ENCODE measurements around the gene GABRB3. TPM values are rescaled to one million over a fixed set of nuclear protein-coding genes. Genes with fewer than 3 reads are reported as not detected.

The GABRB3 gene
- total and polyA plus RNA-seq, 2 donors (not counting 1 experiment from before 2014, with no cell fraction given), result 0.07 TPM; not detected in 1

DNA sequence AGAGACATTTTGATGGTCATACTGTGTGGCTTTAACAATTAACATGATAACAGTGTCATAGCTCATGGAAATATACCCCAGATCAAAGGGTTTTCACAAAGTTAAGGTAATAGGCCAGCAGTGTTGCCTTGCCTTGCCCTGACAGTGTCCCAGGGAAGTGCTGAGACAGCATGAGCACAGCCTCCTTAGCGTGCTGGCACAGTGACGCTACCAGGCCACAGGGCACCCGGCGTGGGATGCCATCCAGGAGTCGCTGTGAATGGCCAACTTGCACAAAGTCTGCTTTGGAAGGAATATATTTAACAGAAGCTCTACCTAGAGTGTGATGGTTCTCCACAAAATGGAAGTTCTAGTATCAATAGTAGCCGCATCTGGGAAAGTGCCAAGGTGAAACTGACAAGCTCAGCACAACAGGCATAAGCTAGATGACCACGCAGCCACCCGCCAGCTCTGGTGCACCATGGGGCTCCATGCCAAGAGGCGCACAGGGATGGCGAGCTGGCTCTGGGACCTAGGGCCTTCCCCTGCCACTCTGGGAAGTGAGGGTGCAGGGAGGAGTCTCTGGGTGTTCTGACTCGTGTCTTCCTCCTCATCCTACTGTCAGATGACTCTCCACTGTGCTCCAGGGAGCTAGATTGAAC, 86.2 kb downstream of the GABRB3 start:
- Histone ChIP-seq H3K79me2 (ENCODE audit: control insufficient read depth, insufficient read depth, low read length) (no peaks in the 10 kb centered on the region), H3K9ac (ENCODE audit: low read length) (no peak overlapping the region), H3K4me2 (replicated peaks; ENCODE audit: low read depth, low read length, poor library complexity, severe bottlenecking) (no peak overlapping the region), H3K4me1 (ENCODE audit: control insufficient read depth in 2 of 2, insufficient read depth in 2 of 2, low read length in 2 of 2) (no peaks in the 10 kb centered on the region), H3K36me3 (replicated peaks in 1 of 2; ENCODE audit: control extremely low read depth in 1 of 2, control insufficient read depth in 1 of 2, extremely low read depth in 1 of 2, insufficient read depth in 2 of 2, low read length in 1 of 2) (no peaks in the 10 kb centered on the region), H3K27me3 (replicated peaks in 1 of 4; ENCODE audit: control extremely low read depth in 1 of 4, control insufficient read depth in 3 of 4, insufficient read depth in 4 of 4, low read length in 3 of 4) (no peaks in the 10 kb centered on the region), H3K9me3 (ENCODE audit: control extremely low read depth in 1 of 3, control insufficient read depth in 2 of 3, insufficient read depth in 1 of 3, low read length in 2 of 3) (peaks cover 0 to 16% (median 3%) of the 10 kb centered on the region in 3 donors), H2AFZ (ENCODE audit: insufficient read depth, low read depth, low read length, poor library complexity, severe bottlenecking) (no peak overlapping the region), H3K27ac (ENCODE audit: low read length in 2 of 2) (no peak overlapping the region), H4K20me1 (ENCODE audit: control insufficient read depth, insufficient read depth, low read length, poor library complexity, severe bottlenecking) (no peaks in the 10 kb centered on the region), H3K4me3 (ENCODE audit: control extremely low read depth in 1 of 5, extremely low read depth in 1 of 5, insufficient read depth in 1 of 5, low read depth in 2 of 5, low read length in 4 of 5) (no peak overlapping the region)
- ATAC-seq (ENCODE audit: low read depth) (no peak), DNase-seq (no peak)
- POLR2A ChIA-PET, result no interaction called here
- H3K4me1 Mint-ChIP-seq, result no peaks in the 10 kb centered on the region
- no peak overlapping the region for H3K27ac Mint-ChIP-seq
- no peak overlapping the region for H3K4me3 Mint-ChIP-seq
- TF ChIP-seq, protein P1, sequence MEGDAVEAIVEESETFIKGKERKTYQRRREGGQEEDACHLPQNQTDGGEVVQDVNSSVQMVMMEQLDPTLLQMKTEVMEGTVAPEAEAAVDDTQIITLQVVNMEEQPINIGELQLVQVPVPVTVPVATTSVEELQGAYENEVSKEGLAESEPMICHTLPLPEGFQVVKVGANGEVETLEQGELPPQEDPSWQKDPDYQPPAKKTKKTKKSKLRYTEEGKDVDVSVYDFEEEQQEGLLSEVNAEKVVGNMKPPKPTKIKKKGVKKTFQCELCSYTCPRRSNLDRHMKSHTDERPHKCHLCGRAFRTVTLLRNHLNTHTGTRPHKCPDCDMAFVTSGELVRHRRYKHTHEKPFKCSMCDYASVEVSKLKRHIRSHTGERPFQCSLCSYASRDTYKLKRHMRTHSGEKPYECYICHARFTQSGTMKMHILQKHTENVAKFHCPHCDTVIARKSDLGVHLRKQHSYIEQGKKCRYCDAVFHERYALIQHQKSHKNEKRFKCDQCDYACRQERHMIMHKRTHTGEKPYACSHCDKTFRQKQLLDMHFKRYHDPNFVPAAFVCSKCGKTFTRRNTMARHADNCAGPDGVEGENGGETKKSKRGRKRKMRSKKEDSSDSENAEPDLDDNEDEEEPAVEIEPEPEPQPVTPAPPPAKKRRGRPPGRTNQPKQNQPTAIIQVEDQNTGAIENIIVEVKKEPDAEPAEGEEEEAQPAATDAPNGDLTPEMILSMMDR (IDR thresholded peaks at IDR 0.05), result no peak
- TF ChIP-seq EZH2 (IDR thresholded peaks at IDR 0.05; ENCODE audit: borderline replicate concordance, insufficient read depth, low read depth, low read length, poor library complexity, severe bottlenecking), result no peak
- CTCF ChIA-PET, result no interaction called here
- H3K27me3 Mint-ChIP-seq, result no peaks in the 10 kb centered on the region
- 98% methylated on average over 8 of the region's 11 CpGs for WGBS (ENCODE audit: insufficient coverage)
- H3K9me3 Mint-ChIP-seq (ENCODE audit: insufficient read depth), result peaks cover 2% of the 10 kb centered on the region
- intact Hi-C loops (cut with micrococcal nuclease), result no loop called here

DNA sequence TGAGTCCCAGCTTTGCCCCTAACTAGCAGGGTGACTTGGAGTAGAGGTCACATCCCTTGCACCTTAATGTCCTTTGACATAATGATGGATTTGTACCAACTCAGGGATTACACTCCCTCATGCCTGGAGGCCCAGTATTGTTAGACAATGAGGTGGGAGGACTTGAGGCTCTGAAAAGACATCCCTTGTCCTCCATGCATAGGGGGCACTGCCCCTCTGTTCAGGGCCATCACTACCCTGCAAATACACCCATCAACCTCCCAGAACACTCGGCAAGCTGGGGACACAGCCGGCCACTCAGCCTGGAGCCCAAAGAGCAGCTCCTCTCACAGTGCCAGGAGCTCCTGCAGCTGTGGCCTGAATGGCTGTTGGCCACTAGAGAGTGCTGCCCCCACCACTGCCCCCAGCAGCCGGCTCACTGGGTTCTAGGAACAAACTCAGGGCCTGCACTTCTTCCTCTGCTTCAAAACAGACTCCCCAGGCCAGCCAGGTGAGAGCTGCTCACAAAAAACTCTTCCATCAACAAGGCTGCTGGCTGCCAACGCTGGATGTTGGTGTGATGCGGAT, 90.2 kb downstream of the GABRB3 start:
- H2AFZ ChIP-seq (ENCODE audit: insufficient read depth, low read depth, low read length, poor library complexity, severe bottlenecking), result no peak overlapping the region
- peaks cover 5% of the 10 kb centered on the region for H3K9me3 Mint-ChIP-seq (ENCODE audit: insufficient read depth)
- no peak overlapping the region for H3K27ac Mint-ChIP-seq
- no peaks in the 10 kb centered on the region for H4K20me1 ChIP-seq (ENCODE audit: control insufficient read depth, insufficient read depth, low read length, poor library complexity, severe bottlenecking)
- no peak overlapping the region for H3K4me3 ChIP-seq (ENCODE audit: control extremely low read depth in 1 of 5, extremely low read depth in 1 of 5, insufficient read depth in 1 of 5, low read depth in 2 of 5, low read length in 4 of 5)
- ChIA-PET CTCF (no interaction called here), POLR2A (no interaction called here)
- no peak overlapping the region for H3K9ac ChIP-seq (ENCODE audit: low read length)
- ATAC-seq (ENCODE audit: low read depth) (no peak), DNase-seq (no peak)
- TF ChIP-seq, protein P1 (IDR thresholded peaks at IDR 0.05), result no peak
- TF ChIP-seq EZH2 (IDR thresholded peaks at IDR 0.05; ENCODE audit: borderline replicate concordance, insufficient read depth, low read depth, low read length, poor library complexity, severe bottlenecking), result no peak
- 65% methylated on average over 3 of the region's 5 CpGs for WGBS (ENCODE audit: insufficient coverage)
- H3K27me3 ChIP-seq (replicated peaks in 1 of 4; ENCODE audit: control extremely low read depth in 1 of 4, control insufficient read depth in 3 of 4, insufficient read depth in 4 of 4, low read length in 3 of 4), result no peaks in the 10 kb centered on the region
- H3K4me1 Mint-ChIP-seq, result no peaks in the 10 kb centered on the region
- no peaks in the 10 kb centered on the region for H3K79me2 ChIP-seq (ENCODE audit: control insufficient read depth, insufficient read depth, low read length)
- H3K4me1 ChIP-seq (ENCODE audit: control insufficient read depth in 2 of 2, insufficient read depth in 2 of 2, low read length in 2 of 2), result no peaks in the 10 kb centered on the region
- H3K4me3 Mint-ChIP-seq, result no peak overlapping the region
- H3K36me3 ChIP-seq (replicated peaks in 1 of 2; ENCODE audit: control extremely low read depth in 1 of 2, control insufficient read depth in 1 of 2, extremely low read depth in 1 of 2, insufficient read depth in 2 of 2, low read length in 1 of 2), result no peaks in the 10 kb centered on the region
- intact Hi-C loops (cut with micrococcal nuclease), result no loop called here
- no peak overlapping the region for H3K27ac ChIP-seq (ENCODE audit: low read length in 2 of 2)
- H3K9me3 ChIP-seq (ENCODE audit: control extremely low read depth in 1 of 3, control insufficient read depth in 2 of 3, insufficient read depth in 1 of 3, low read length in 2 of 3), result peaks cover 0 to 10% (median 3%) of the 10 kb centered on the region in 3 donors
- no peaks in the 10 kb centered on the region for H3K27me3 Mint-ChIP-seq
- H3K4me2 ChIP-seq (replicated peaks; ENCODE audit: low read depth, low read length, poor library complexity, severe bottlenecking), result no peak overlapping the region

All from B cell (primary cell).